Aorta (tissue), 5 donors: ENCODE results near the gene CD48. TPM values are rescaled to one million over a fixed set of nuclear protein-coding genes. Genes with fewer than 3 reads are reported as not detected.
A peak's percentile ranks its signal among the peaks of the same experiment; 100 is the strongest.
"Not testable (repeated sequence)": the region's sequence is repeated elsewhere in the genome, so short reads cannot be mapped to it uniquely, and the experiment has no call there.

Source experiments
- ATAC-seq: fragments of 200-7000 bp; cut with Tn5 transposase; one replicate; pipeline ENCODE4 v1.9.1; 2022; ENCODE audit warnings: moderate library complexity; ENCODE audit not compliant: low FRiP score
- DNase-seq, 2 donors: peaks; one replicate each; pipeline ENCODE4 v3.0.0-alpha.2; 2020
- H3K27ac ChIP-seq, 2 donors: one replicate each; pipeline ENCODE4 v1.5.1; 2013; ENCODE audit warnings: low read length in 2 of 2, mild to moderate bottlenecking in 2 of 2, moderate library complexity in 2 of 2, control low read depth in 1 of 2, inconsistent platforms in 1 of 2, low read depth in 1 of 2
- H3K27me3 ChIP-seq, 2 donors: one replicate each; pipeline ENCODE4 v1.6.1; 2013; ENCODE audit warnings: control low read depth in 1 of 2, low read length in 1 of 2, mild to moderate bottlenecking in 1 of 2, moderate library complexity in 1 of 2; ENCODE audit not compliant: insufficient read depth in 2 of 2, control insufficient read depth in 1 of 2
- H3K36me3 ChIP-seq, 2 donors: one replicate each; pipeline ENCODE4 v1.6.1; 2013; ENCODE audit warnings: control low read depth in 1 of 2, low read length in 1 of 2, mild to moderate bottlenecking in 1 of 2; ENCODE audit not compliant: insufficient read depth in 2 of 2, control insufficient read depth in 1 of 2
- H3K4me1 ChIP-seq, 2 donors: one replicate each; pipeline ENCODE4 v1.6.1; 2013; ENCODE audit warnings: low read length in 2 of 2, control low read depth in 1 of 2, mild to moderate bottlenecking in 1 of 2, moderate library complexity in 1 of 2; ENCODE audit not compliant: insufficient read depth in 2 of 2, control insufficient read depth in 1 of 2
- H3K4me3 ChIP-seq, 2 donors: one replicate each; pipeline ENCODE4 v1.5.1; 2013; ENCODE audit warnings: low read length in 2 of 2, control low read depth in 1 of 2, mild to moderate bottlenecking in 1 of 2
- H3K9me3 ChIP-seq: one replicate; pipeline ENCODE4 v1.6.1; 2013; ENCODE audit warnings: mild to moderate bottlenecking, low read length; ENCODE audit not compliant: control insufficient read depth
- WGBS, 2 donors: extraction: QIAGEN DNeasy Blood & Tissue Kit; methylation state at CpG; one replicate each; pipeline ENCODE4 v1.1.7; 2013; 5-methylcytosine and 5-hydroxymethylcytosine counted together
- intact Hi-C, 2 donors: fragments of 100-400 bp; cut with DNase I; formaldehyde crosslinking; loops; one replicate each; pipeline versions ENCODE4 v1.14.2 to v1.15.0; 2022
- polyA plus RNA-seq, 2 donors: library from polyadenylated mRNA; stranded (reverse); fragments of 200-250 nt; gene quantifications; one replicate each; pipeline ENCODE4 v1.2.3, GENCODE V29; 2013
- total RNA-seq, 2 donors: library from RNA; stranded (reverse); fragmentation: NEBNext Ultra II Directional; extraction: Animal tissue kit (Norgen Biotek cat#: 25700); gene quantifications; one replicate each; pipeline ENCODE4 v1.2.1, GENCODE V29; 2021
- donor health status: healthy with polysubstance abuse.
- donor health status: Bipolar disorder and iron deficiency.
- donor health status: DM: no; HTN: no; CAD: no.
- donor health status: DM: no; HTN: no; CAD: no.
- donor health status: DM: yes; HTN: yes; CAD: no.

Gene CD48
- total and polyA plus RNA-seq, 4 donors, result 1.7 to 11.3 (median 5.2) TPM

GRCh38 chr1:160723332-160723731 lies 11.7 kb upstream of the CD48 start:
- no peak overlapping the region for H3K4me3 ChIP-seq
- DNase-seq (no peak), ATAC-seq (no peak)
- no peaks in the 10 kb centered on the region for H3K27me3 ChIP-seq
- intact Hi-C loops, result loop anchor here in 1 of 2 donors (10.0 kb wide), 1 partner anchor 231 kb away; the partner anchor contains the start of gene ITLN2
- WGBS, 2 donors, result 81 to 84% methylated on average over 2 of the region's 2 CpGs
- no peaks in the 10 kb centered on the region for H3K36me3 ChIP-seq
- no peaks in the 10 kb centered on the region for H3K4me1 ChIP-seq
- H3K27ac ChIP-seq, result no peak overlapping the region
- no peaks in the 10 kb centered on the region for H3K9me3 ChIP-seq

- Histone ChIP-seq H3K27ac (no peak overlapping the region), H3K9me3 (no peaks in the 10 kb centered on the region), H3K4me1 (no peaks in the 10 kb centered on the region), H3K27me3 (no peaks in the 10 kb centered on the region), H3K36me3 (no peaks in the 10 kb centered on the region), H3K4me3 (no peak overlapping the region)
- DNase-seq, result no peak
- WGBS, 2 donors, result 87 to 95% methylated on average over 10 of the region's 10 CpGs
- ATAC-seq, result no peak
- intact Hi-C loops, result loop anchor here in 1 of 2 donors (10.0 kb wide), 1 partner anchor 232 kb away; the partner anchor contains the start of gene ITLN2
These were observed 11.1 kb upstream of the CD48 start for GRCh38 chr1:160722726-160723125.

GRCh38 chr1:160721473-160721872 lies 9.9 kb upstream of the CD48 start:
- H3K36me3 ChIP-seq, result no peaks in the 10 kb centered on the region
- ATAC-seq, result no peak
- H3K27ac ChIP-seq, result no peak overlapping the region
- H3K9me3 ChIP-seq, result no peaks in the 10 kb centered on the region
- intact Hi-C loops, result loop anchor here in 1 of 2 donors (10.0 kb wide), 1 partner anchor 233 kb away; the partner anchor contains the start of gene ITLN2
- no peak overlapping the region for H3K4me3 ChIP-seq
- DNase-seq, result no peak
- H3K4me1 ChIP-seq, result no peaks in the 10 kb centered on the region
- no peaks in the 10 kb centered on the region for H3K27me3 ChIP-seq

- 64 to 65% methylated on average over 3 of the region's 3 CpGs for WGBS, 2 donors
- Histone ChIP-seq H3K36me3 (no peaks in the 10 kb centered on the region), H3K4me3 (no peak overlapping the region), H3K27ac (no peak overlapping the region), H3K4me1 (no peaks in the 10 kb centered on the region), H3K27me3 (no peaks in the 10 kb centered on the region), H3K9me3 (no peaks in the 10 kb centered on the region)
- no peak for DNase-seq
- intact Hi-C loops, result loop anchor here in 1 of 2 donors (10.0 kb wide), 1 partner anchor 234 kb away; the partner anchor contains the start of gene ITLN2
- no peak for ATAC-seq
These were observed 8.9 kb upstream of the CD48 start for GRCh38 chr1:160720356-160721085.

GRCh38 chr1:160718210-160718609 lies 6.6 kb upstream of the CD48 start:
- 74 to 78% methylated on average over 4 of the region's 4 CpGs for WGBS, 2 donors
- no peak for ATAC-seq
- H3K4me1 ChIP-seq, result no peaks in the 10 kb centered on the region

GRCh38 chr1:160717306-160717705 lies 5.7 kb upstream of the CD48 start:
- no peak for ATAC-seq
- intact Hi-C loops, result no loop called here
- 77 to 83% methylated on average over 5 of the region's 5 CpGs for whole genome bisulfite sequencing, 2 donors

More at GRCh38 chr1:160718210-160718609, 6.6 kb upstream of the CD48 start:
- Histone ChIP-seq H3K36me3 (no peaks in the 10 kb centered on the region), H3K4me3 (no peak overlapping the region), H3K9me3 (no peaks in the 10 kb centered on the region), H3K27ac (no peak overlapping the region), H3K27me3 (no peaks in the 10 kb centered on the region)
- intact Hi-C loops, result no loop called here
- DNase-seq, result no peak

GRCh38 chr1:160716013-160716412 lies 4.4 kb upstream of the CD48 start:
- 88 to 96% methylated on average over 1 of the region's 1 CpG for WGBS, 2 donors
- intact Hi-C loops, result no loop called here

More at GRCh38 chr1:160717306-160717705, 5.7 kb upstream of the CD48 start:
- Histone ChIP-seq H3K27ac (no peak overlapping the region), H3K9me3 (no peaks in the 10 kb centered on the region), H3K4me1 (no peaks in the 10 kb centered on the region), H3K4me3 (no peak overlapping the region), H3K36me3 (no peaks in the 10 kb centered on the region), H3K27me3 (no peaks in the 10 kb centered on the region)
- no peak for DNase-seq

GRCh38 chr1:160714034-160714648 lies 2.5 kb upstream of the CD48 start:
- H3K27ac ChIP-seq, H3K9me3 ChIP-seq, H3K36me3 ChIP-seq, H3K4me3 ChIP-seq, intact Hi-C loops, DNase-seq, H3K4me1 ChIP-seq, H3K27me3 ChIP-seq: not testable (repeated sequence)
- ATAC-seq, result peak; percentile 40
- 67 to 73% methylated on average over 5 of the region's 5 CpGs for WGBS, 2 donors

More at GRCh38 chr1:160716013-160716412, 4.4 kb upstream of the CD48 start:
- Histone ChIP-seq H3K27me3 (no peaks in the 10 kb centered on the region), H3K36me3 (no peaks in the 10 kb centered on the region), H3K27ac (no peak overlapping the region), H3K9me3 (no peaks in the 10 kb centered on the region), H3K4me3 (no peak overlapping the region), H3K4me1 (no peaks in the 10 kb centered on the region)
- DNase-seq (no peak), ATAC-seq (no peak)

- H3K4me3 ChIP-seq, result no peak overlapping the region
- ATAC-seq (no peak), DNase-seq (no peak)
- H3K27ac ChIP-seq, result no peak overlapping the region
- 43 to 57% methylated on average over 1 of the region's 1 CpG for WGBS, 2 donors
- no peaks in the 10 kb centered on the region for H3K9me3 ChIP-seq
- no peaks in the 10 kb centered on the region for H3K36me3 ChIP-seq
- no peaks in the 10 kb centered on the region for H3K27me3 ChIP-seq
- intact Hi-C loops, result no loop called here
- H3K4me1 ChIP-seq, result no peaks in the 10 kb centered on the region
These were observed 1.5 kb upstream of the CD48 start for GRCh38 chr1:160713161-160713560.
